Mesothelial cell of epicardium (in vitro differentiated cells): ENCODE data around the gene SPRR1A. TPM values are rescaled to one million over a fixed set of nuclear protein-coding genes. Genes with fewer than 3 reads are reported as not detected.

Source experiments
- DNase-seq, 2 experiments: peaks; one replicate each; pipeline ENCODE4 v3.0.0; 2021; ENCODE audit warnings: low spot score in 2 of 2; ENCODE audit not compliant: unreplicated experiment in 2 of 2
- H3K27ac Mint-ChIP-seq: 2 replicates; pipeline ENCODE4 v1.8.0; 2021; ENCODE audit warnings: mixed read lengths
- H3K27me3 Mint-ChIP-seq: 2 replicates; pipeline ENCODE4 v1.8.0; 2021; ENCODE audit warnings: low read depth, mixed read lengths
- H3K36me3 Mint-ChIP-seq: 2 replicates; pipeline ENCODE4 v1.8.0; 2021; ENCODE audit warnings: mixed read lengths
- H3K4me1 Mint-ChIP-seq: 2 replicates; pipeline ENCODE4 v1.8.0; 2021; ENCODE audit warnings: mixed read lengths
- H3K4me3 Mint-ChIP-seq: 2 replicates; pipeline ENCODE4 v1.8.0; 2021; ENCODE audit warnings: mild to moderate bottlenecking, moderate library complexity, mixed read lengths
- H3K9me3 Mint-ChIP-seq: 2 replicates; pipeline ENCODE4 v1.8.0; 2021; ENCODE audit warnings: mixed read lengths
- CTCF ChIP-seq: fragments of 200-600 bp; sonication (generic); IDR thresholded peaks from one replicate; pipeline ENCODE4 v1.5.0; 2021; ENCODE audit warnings: antibody characterized with exemption; ENCODE audit not compliant: unreplicated experiment
- total RNA-seq: library from RNA; stranded (reverse); gene quantifications from 3 replicates; pipeline ENCODE4 v1.2.1, GENCODE V29; 2021

Gene SPRR1A
- total RNA-seq, 1 donor from 2014 or later: not detected

- no peak for TF ChIP-seq CTCF
- Mint-ChIP-seq H3K9me3 (no peaks in the 10 kb centered on the region), H3K36me3 (no peaks in the 10 kb centered on the region), H3K4me3 (no peak overlapping the region), H3K27me3 (peaks cover 8% of the 10 kb centered on the region), H3K27ac (no peak overlapping the region), H3K4me1 (no peaks in the 10 kb centered on the region)
- no peak for DNase-seq
These were observed 19.3 kb upstream of the SPRR1A start for GRCh38 chr1:152964536-152964935.

- H3K27me3 Mint-ChIP-seq: peaks cover 8% of the 10 kb centered on the region
- H3K9me3 Mint-ChIP-seq: no peaks in the 10 kb centered on the region
- no peaks in the 10 kb centered on the region for H3K4me1 Mint-ChIP-seq
- H3K27ac Mint-ChIP-seq: no peak overlapping the region
- no peak overlapping the region for H3K4me3 Mint-ChIP-seq
- H3K36me3 Mint-ChIP-seq: no peaks in the 10 kb centered on the region
- no peak for DNase-seq
- no peak for TF ChIP-seq CTCF
These were observed 18.0 kb upstream of the SPRR1A start for GRCh38 chr1:152965853-152966252.

GRCh38 chr1:152967201-152967600 lies 16.7 kb upstream of the SPRR1A start:
- DNase-seq: no peak
- Mint-ChIP-seq H3K27me3 (peaks cover 12% of the 10 kb centered on the region), H3K4me3 (no peak overlapping the region), H3K4me1 (no peaks in the 10 kb centered on the region), H3K9me3 (no peaks in the 10 kb centered on the region), H3K36me3 (no peaks in the 10 kb centered on the region), H3K27ac (no peak overlapping the region)
- TF ChIP-seq CTCF: no peak

DNA sequence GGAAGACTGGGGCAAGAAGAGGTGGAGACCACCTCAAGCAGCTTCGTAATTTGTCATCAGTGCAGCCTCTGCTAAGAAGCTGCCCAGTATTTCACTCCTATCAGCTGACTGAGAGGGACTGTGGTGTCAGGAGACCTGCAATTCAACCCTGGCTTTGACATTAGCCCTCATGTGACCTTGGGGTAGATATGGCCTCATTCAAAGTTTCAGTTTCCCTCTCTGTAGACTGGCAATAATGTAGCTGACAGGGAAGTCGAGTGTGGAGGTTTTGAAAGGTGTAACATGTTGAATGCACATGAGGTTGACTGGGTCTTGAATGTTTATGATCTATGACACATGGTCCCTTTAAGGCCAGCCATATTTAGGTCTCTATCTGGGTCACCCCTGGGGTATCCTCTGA lies 15.6 kb upstream of the SPRR1A start:
- H3K4me3 Mint-ChIP-seq: no peak overlapping the region
- no peak for DNase-seq
- peaks cover 14% of the 10 kb centered on the region for H3K27me3 Mint-ChIP-seq
- H3K36me3 Mint-ChIP-seq: no peaks in the 10 kb centered on the region
- TF ChIP-seq CTCF: no peak
- H3K27ac Mint-ChIP-seq: no peak overlapping the region
- H3K4me1 Mint-ChIP-seq: no peaks in the 10 kb centered on the region
- H3K9me3 Mint-ChIP-seq: peaks cover 2% of the 10 kb centered on the region

DNA sequence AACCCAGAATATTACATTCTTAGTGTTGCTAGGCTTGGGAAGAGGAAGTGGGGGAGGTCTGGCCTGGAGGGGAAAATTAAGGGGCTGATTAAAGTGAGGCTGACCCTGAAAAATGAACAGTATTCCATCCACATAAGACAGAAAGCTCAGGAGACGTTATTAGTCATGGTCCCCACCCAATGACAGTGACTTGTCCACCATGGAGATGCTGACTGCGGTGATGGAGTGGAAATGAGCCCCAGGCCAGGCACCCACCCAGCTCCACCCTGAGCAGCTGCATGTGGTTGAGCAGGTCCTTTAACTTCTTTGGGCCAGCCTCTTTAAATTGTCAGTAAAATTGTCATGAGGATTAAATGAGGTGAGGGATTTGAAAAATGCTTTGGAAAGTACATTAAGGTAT lies 14.8 kb upstream of the SPRR1A start:
- no peak overlapping the region for H3K27ac Mint-ChIP-seq
- no peak for TF ChIP-seq CTCF
- H3K4me3 Mint-ChIP-seq: no peak overlapping the region
- DNase-seq: no peak
- no peaks in the 10 kb centered on the region for H3K36me3 Mint-ChIP-seq
- no peaks in the 10 kb centered on the region for H3K4me1 Mint-ChIP-seq
- H3K9me3 Mint-ChIP-seq: peaks cover 9% of the 10 kb centered on the region
- H3K27me3 Mint-ChIP-seq: peaks cover 19% of the 10 kb centered on the region

GRCh38 chr1:152970495-152970894 lies 13.4 kb upstream of the SPRR1A start, which contains the start of gene SPRR4:
TSS of gene SPRR4 (plus strand) at chr1:152970648. CDS start at chr1:152971891, 1,243 bp downstream.
- Mint-ChIP-seq H3K9me3 (peaks cover 15% of the 10 kb centered on the region), H3K36me3 (no peaks in the 10 kb centered on the region), H3K27me3 (peaks cover 21% of the 10 kb centered on the region), H3K4me3 (no peak within 1 kb of the TSS), H3K4me1 (no peaks in the 10 kb centered on the region), H3K27ac (no peak within 1 kb of the TSS)
- no peak for TF ChIP-seq CTCF
- DNase-seq: no peak
